Tibial nerve (tissue), 4 donors: ENCODE data around the gene TARDBP. TPM values are rescaled to one million over a fixed set of nuclear protein-coding genes. Genes with fewer than 3 reads are reported as not detected.

Experiments used
- DNase-seq, 2 donors: peaks; one replicate each; pipeline ENCODE4 v3.0.0-alpha.2; 2019; ENCODE audit warnings: low spot score in 2 of 2
- H3K27ac ChIP-seq, 4 donors: fragments of 200-600 bp; sonication (generic) in 3 of 4; one replicate each; pipeline ENCODE4 v1.5.1; 2017 to 2019; ENCODE audit warnings: mild to moderate bottlenecking in 1 of 4
- H3K27me3 ChIP-seq, 2 donors: fragments of 200-600 bp; sonication (generic) in 1 of 2; one replicate each; pipeline versions ENCODE4 v1.5.1 to v1.6.0; 2017 to 2019
- H3K36me3 ChIP-seq, 3 donors: fragments of 200-600 bp; sonication (generic); one replicate each; pipeline ENCODE4 v1.5.1; 2018 to 2019
- H3K4me1 ChIP-seq, 4 donors: fragments of 200-600 bp; sonication (generic) in 3 of 4; one replicate each; pipeline ENCODE4 v1.5.1; 2017 to 2019
- H3K4me3 ChIP-seq, 4 donors: fragments of 200-600 bp; sonication (generic) in 3 of 4; one replicate each; pipeline ENCODE4 v1.5.1; 2017 to 2019; ENCODE audit warnings: mild to moderate bottlenecking in 1 of 4, moderate library complexity in 1 of 4
- H3K9me3 ChIP-seq, 4 donors: fragments of 200-600 bp; sonication (generic) in 3 of 4; one replicate each; pipeline ENCODE4 v1.5.1; 2017 to 2019
- EP300 ChIP-seq, 2 donors: sonication (generic); formaldehyde crosslinking; IDR thresholded peaks; one replicate each; pipeline ENCODE4 v1.6.1; 2017; ENCODE audit warnings: antibody characterized with exemption in 2 of 2, mild to moderate bottlenecking in 1 of 2
- POLR2A ChIP-seq, 2 donors: fragments of 450-650 bp; IDR thresholded peaks; one replicate each; pipeline ENCODE4 v1.6.1; 2017; ENCODE audit warnings: antibody characterized with exemption in 2 of 2, mild to moderate bottlenecking in 2 of 2, moderate library complexity in 2 of 2
- WGBS, 2 donors: methylation state at CpG; one replicate each; pipeline ENCODE4 v1.1.5; 2018; 5-methylcytosine and 5-hydroxymethylcytosine counted together
- total RNA-seq, 4 donors: library from RNA; depleted of rRNA; stranded (reverse); fragments of >200 nt; gene quantifications; one replicate each; pipeline ENCODE4 v1.1.0, GENCODE V29; 2016
- TF ChIP-seq, protein P1 (sequence below), 5 experiments: fragments of 200-600 bp in 3 of 5; fragments of 450-650 bp in 2 of 5; sonication (generic) in 3 of 5; IDR thresholded peaks; one replicate each; pipeline ENCODE4 v1.5.1; 2016 to 2019; ENCODE audit warnings: antibody characterized with exemption in 5 of 5, mild to moderate bottlenecking in 3 of 5, moderate library complexity in 2 of 5

TARDBP gene
- total RNA-seq, 4 donors from 2014 or later = 165 to 237 (median 171) TPM

DNA sequence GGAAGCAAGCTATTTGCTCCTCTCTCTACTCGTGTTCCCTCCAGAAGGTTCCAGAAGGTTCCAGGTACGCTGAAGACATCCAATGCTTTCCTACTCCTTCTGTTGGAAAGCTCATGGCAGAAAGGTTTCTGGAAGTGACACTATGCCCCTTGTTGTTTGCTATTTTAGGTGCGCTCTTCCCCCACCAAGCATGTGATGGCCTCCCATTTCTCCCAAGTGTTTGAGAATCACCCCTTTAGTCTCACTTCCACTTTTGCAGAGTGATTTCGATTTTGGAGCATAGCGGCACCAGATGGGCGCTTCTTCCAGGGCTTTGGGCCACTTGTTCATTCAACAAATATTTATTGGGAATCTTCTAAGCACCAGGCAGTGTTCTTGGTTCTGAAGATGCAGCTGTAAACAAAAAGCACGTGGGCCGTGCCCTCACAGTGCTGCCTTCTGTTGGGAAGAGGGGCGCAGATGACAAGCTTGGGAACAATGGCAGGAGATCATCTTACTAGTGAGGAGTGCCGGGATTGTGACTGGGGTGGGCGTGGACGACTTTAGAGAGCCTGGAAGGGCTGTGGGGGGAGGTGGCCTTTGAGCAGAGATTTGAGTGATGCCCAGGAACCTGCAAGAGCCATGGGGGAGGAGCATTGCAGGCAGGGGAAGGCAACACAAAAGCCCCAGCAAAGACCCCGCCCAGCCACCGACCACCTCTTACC lies 43.0 kb upstream of the TARDBP start:
- TF ChIP-seq EP300 (IDR thresholded peaks at IDR 0.05) = peak in 1 of 2 donors; percentile 48
- TF ChIP-seq POLR2A (IDR thresholded peaks at IDR 0.05) = no peak
- H3K27me3 ChIP-seq = no peaks in the 10 kb centered on the region
- no peak overlapping the region for H3K4me3 ChIP-seq

DNA sequence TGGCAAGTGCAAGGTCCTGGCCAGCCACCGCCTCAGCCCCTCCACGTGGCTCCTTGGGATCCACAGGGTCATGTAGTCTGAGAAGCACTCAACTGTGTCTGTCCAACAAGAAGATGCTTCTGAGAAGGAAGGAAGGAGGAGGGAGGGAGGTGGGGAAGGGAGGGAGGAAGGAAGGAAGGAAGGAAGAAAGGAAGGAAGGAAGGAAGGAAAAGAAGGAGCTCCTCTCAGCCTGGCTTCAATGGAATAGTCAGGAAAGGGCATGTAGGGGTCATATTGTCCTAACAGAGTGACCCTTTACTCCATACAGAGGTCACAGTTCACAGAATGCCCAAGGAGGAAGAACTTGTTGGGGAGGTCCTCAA lies 42.5 kb upstream of the TARDBP start:
- DNase-seq = no peak
- 65 to 73% methylated on average over 2 of the region's 2 CpGs for WGBS, 2 donors
- Histone ChIP-seq H3K27me3 (no peaks in the 10 kb centered on the region), H3K4me3 (no peak overlapping the region), H3K4me1 (peaks cover 0 to 48% (median 15%) of the 10 kb centered on the region in 4 donors), H3K27ac (no peak overlapping the region), H3K36me3 (no peaks in the 10 kb centered on the region), H3K9me3 (no peaks in the 10 kb centered on the region)
- TF ChIP-seq, protein P1, sequence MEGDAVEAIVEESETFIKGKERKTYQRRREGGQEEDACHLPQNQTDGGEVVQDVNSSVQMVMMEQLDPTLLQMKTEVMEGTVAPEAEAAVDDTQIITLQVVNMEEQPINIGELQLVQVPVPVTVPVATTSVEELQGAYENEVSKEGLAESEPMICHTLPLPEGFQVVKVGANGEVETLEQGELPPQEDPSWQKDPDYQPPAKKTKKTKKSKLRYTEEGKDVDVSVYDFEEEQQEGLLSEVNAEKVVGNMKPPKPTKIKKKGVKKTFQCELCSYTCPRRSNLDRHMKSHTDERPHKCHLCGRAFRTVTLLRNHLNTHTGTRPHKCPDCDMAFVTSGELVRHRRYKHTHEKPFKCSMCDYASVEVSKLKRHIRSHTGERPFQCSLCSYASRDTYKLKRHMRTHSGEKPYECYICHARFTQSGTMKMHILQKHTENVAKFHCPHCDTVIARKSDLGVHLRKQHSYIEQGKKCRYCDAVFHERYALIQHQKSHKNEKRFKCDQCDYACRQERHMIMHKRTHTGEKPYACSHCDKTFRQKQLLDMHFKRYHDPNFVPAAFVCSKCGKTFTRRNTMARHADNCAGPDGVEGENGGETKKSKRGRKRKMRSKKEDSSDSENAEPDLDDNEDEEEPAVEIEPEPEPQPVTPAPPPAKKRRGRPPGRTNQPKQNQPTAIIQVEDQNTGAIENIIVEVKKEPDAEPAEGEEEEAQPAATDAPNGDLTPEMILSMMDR (IDR thresholded peaks at IDR 0.05) = no peak
- TF ChIP-seq EP300 (IDR thresholded peaks at IDR 0.05) (no peak), POLR2A (IDR thresholded peaks at IDR 0.05) (no peak)

More for the DNA sequence above, 43.0 kb upstream of the TARDBP start:
- no peak for DNase-seq
- Histone ChIP-seq H3K4me1 (peaks cover 0 to 43% (median 13%) of the 10 kb centered on the region in 4 donors), H3K36me3 (no peaks in the 10 kb centered on the region), H3K27ac (no peak overlapping the region), H3K9me3 (no peaks in the 10 kb centered on the region)
- WGBS, 2 donors = 65 to 67% methylated on average over 14 of the region's 14 CpGs

DNA sequence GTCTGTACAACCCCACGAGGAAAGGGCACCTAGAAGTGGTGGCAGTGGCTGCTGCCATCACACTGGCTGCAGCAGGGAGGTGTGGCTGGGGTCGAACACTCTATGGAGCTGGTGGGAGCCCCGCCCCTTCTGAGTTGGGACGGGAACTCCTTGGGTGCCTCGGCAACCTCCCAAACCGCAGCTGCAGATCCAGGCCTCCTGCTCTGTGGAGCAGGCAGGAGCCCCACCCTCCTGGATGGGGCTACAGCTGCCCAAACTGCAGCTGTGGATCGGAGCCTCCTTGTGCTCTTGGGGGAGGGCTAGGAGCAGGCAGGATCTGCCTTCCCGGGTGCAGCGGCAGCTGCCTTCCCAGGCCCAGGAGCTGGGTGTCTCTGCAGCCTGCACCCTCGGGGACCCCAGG lies 38.9 kb upstream of the TARDBP start:
- Histone ChIP-seq H3K4me1 (peaks cover 0 to 50% (median 20%) of the 10 kb centered on the region in 4 donors), H3K9me3 (no peaks in the 10 kb centered on the region), H3K4me3 (no peak overlapping the region), H3K27ac (no peak overlapping the region), H3K36me3 (no peaks in the 10 kb centered on the region), H3K27me3 (no peaks in the 10 kb centered on the region)
- 24 to 54% methylated on average over 6 to 9 of the region's 10 CpGs for WGBS, 2 donors
- peak; percentile 33 to 55 for DNase-seq
- TF ChIP-seq EP300 (IDR thresholded peaks at IDR 0.05) (no peak), POLR2A (IDR thresholded peaks at IDR 0.05) (no peak)
- TF ChIP-seq, protein P1 (IDR thresholded peaks at IDR 0.05) = no peak

DNA sequence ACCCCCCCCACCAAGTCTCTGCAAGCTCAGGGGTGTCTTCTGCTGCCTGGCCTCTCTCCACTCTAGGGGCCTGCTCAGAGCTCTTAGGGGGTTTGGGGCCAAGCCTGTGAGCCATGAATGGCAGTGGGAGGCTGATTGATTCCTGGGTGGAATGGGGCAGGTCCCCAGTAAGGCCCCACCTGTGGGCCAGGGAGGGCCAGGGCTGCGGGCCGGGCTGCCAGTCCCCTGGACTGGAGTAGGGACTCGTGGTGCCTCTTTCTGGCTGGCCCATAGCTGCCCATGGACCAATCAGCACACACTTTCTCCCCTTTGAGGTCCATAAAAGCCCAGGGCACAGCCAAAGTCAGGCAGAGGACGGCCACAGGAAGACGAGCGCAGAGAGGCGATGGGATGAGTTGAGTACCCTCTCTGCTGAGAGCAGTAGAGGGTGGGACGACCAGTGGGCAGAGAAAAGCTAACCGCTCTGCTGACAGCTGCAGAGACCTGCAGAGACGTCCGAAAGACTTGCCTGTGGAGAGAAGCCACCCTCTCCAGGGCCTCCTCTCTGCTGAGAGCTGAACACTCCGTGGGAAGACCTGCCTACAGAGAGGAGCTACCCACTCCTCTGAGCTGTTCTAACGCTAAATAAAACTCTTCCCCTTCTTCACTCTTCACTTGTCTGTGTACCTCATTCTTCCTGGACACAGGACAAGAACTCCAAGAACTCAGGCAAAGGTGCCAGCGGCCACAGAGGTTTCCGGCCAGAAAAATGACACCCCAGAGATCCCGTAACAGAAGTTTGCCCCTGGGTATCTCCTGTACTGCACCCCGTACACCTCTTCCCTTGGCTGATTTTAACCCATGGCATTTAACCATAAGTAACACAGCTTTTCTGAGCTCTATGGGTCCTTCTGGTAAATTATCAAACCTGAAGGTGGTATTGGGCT lies 38.2 kb upstream of the TARDBP start:
- WGBS, 2 donors = 79 to 81% methylated on average over 14 to 16 of the region's 17 CpGs
- Histone ChIP-seq H3K4me1 (peaks cover 0 to 51% (median 23%) of the 10 kb centered on the region in 4 donors), H3K9me3 (no peaks in the 10 kb centered on the region), H3K27me3 (no peaks in the 10 kb centered on the region), H3K4me3 (no peak overlapping the region), H3K36me3 (no peaks in the 10 kb centered on the region), H3K27ac (peak overlapping the region in 2 of 4 donors; percentile 2 to 17)
- TF ChIP-seq, protein P1 (IDR thresholded peaks at IDR 0.05) = no peak
- TF ChIP-seq EP300 (IDR thresholded peaks at IDR 0.05) (no peak), POLR2A (IDR thresholded peaks at IDR 0.05) (no peak)
- DNase-seq = no peak

DNA sequence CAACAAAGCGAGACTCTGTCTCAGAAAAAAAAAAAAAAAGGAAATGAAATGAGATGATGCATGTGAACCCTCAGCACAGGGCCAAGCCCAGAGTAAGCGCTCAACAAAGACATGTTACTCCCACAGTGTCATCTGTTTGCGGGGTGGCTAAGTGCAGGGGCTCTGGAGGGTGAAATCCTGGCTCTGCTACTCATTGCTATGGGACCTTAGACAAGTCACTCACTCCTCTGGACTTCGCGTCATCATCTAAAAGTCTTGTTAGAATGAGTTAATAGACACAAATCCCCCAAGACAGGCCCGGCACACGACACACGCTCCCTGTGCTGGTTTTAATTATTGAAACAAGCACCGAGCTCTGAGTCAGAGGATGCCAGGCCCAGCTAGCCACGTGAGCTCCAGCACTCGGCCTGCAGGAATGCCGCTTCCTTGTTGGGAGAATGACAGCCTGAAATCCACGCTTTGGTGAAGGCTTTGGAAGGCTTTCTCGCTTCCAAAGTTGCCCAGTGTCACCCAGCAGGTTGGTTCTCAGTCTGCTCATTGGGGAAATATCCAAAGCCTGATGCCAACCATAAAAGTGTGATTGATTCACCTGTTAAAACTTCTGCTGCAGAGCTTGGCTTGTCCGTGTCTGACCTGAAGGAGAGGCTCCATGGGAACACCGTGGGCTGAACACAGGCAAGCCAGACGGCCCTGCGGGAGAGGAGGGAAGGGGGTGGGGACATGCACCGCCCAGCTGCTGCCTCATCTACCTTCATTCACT lies 36.7 kb upstream of the TARDBP start:
- Histone ChIP-seq H3K27me3 (no peaks in the 10 kb centered on the region), H3K27ac (peak overlapping the region in 2 of 4 donors; percentile 74 to 75), H3K4me1 (peaks cover 0 to 66% (median 36%) of the 10 kb centered on the region in 4 donors), H3K9me3 (no peaks in the 10 kb centered on the region), H3K4me3 (no peak overlapping the region), H3K36me3 (no peaks in the 10 kb centered on the region)
- TF ChIP-seq POLR2A (IDR thresholded peaks at IDR 0.05) (no peak), EP300 (IDR thresholded peaks at IDR 0.05) (no peak)
- TF ChIP-seq, protein P1 (IDR thresholded peaks at IDR 0.05) = no peak
- 24 to 32% methylated on average over 14 to 19 of the region's 19 CpGs for WGBS, 2 donors
- DNase-seq = peak; percentile 38
